ENCODE measurements around the gene TRAF2.

TRAF2 gene

GRCh38 chr9:136973618-136974617, 87.6 kb downstream of the TRAF2 start:
- no peaks in the 10 kb centered on the region for H3K36me3 ChIP-seq (ENCODE audit: control insufficient read depth, insufficient read depth, low read length)
- H3K27me3 ChIP-seq (ENCODE audit: control insufficient read depth, insufficient read depth, low read length): peaks cover 9% of the 10 kb centered on the region; the same call in 1 of the 2 replicates
- no peak overlapping the region for H3K4me3 ChIP-seq (ENCODE audit: low read depth, low read length)
- no peaks in the 10 kb centered on the region for H3K9me3 ChIP-seq (ENCODE audit: control insufficient read depth, insufficient read depth, low read depth, low read length)
- H3K27ac ChIP-seq (ENCODE audit: low read depth, low read length): no peak overlapping the region
- peaks cover 7% of the 10 kb centered on the region for H3K4me1 ChIP-seq (ENCODE audit: control insufficient read depth, insufficient read depth, low read length)
- no peak overlapping the region for H3K9ac ChIP-seq (ENCODE audit: low read length)

GRCh38 chr9:136974817-136975535, 88.7 kb downstream of the TRAF2 start:
- no peak overlapping the region for H3K27ac ChIP-seq (ENCODE audit: low read depth, low read length)

DNA sequence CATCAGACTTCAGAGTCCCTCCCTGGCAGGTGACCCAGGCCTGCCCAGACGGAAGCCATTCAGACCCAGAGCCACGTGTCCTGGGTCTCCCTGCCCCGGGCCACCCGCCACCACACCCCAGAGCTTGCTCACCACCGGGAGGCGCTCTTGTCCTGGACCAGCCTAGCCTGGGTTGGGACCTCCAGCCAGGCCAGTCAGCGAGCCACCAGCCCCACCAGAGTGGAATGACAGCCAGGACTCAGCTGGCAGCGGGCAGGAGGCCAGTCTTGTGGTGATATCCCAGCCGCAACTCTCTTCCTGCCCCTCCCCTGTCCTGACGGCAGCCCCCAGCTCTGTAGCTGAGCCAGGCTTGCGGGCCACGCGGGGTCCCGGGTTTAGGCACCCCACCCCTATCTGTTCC, 89.3 kb downstream of the TRAF2 start:
- H3K27me3 ChIP-seq (ENCODE audit: control insufficient read depth, insufficient read depth, low read length): peaks cover 9% of the 10 kb centered on the region; the same call in 1 of the 2 replicates
- H3K36me3 ChIP-seq (ENCODE audit: control insufficient read depth, insufficient read depth, low read length): no peaks in the 10 kb centered on the region
- H3K9ac ChIP-seq (ENCODE audit: low read length): no peak overlapping the region
- H3K4me1 ChIP-seq (ENCODE audit: control insufficient read depth, insufficient read depth, low read length): peaks cover 7% of the 10 kb centered on the region
- no peaks in the 10 kb centered on the region for H3K9me3 ChIP-seq (ENCODE audit: control insufficient read depth, insufficient read depth, low read depth, low read length)
- H3K27ac ChIP-seq (ENCODE audit: low read depth, low read length): no peak overlapping the region
- no peak overlapping the region for H3K4me3 ChIP-seq (ENCODE audit: low read depth, low read length)

More at GRCh38 chr9:136974817-136975535, 88.7 kb downstream of the TRAF2 start:
- Histone ChIP-seq H3K4me1 (ENCODE audit: control insufficient read depth, insufficient read depth, low read length) (peaks cover 7% of the 10 kb centered on the region), H3K4me3 (ENCODE audit: low read depth, low read length) (no peak overlapping the region), H3K9me3 (ENCODE audit: control insufficient read depth, insufficient read depth, low read depth, low read length) (no peaks in the 10 kb centered on the region), H3K27me3 (ENCODE audit: control insufficient read depth, insufficient read depth, low read length) (peaks cover 9% of the 10 kb centered on the region; the same call in 1 of the 2 replicates), H3K9ac (ENCODE audit: low read length) (no peak overlapping the region), H3K36me3 (ENCODE audit: control insufficient read depth, insufficient read depth, low read length) (no peaks in the 10 kb centered on the region)
